A204.1 (cell line): ENCODE measurements around the gene ANO4.

Experiments used
- FAIRE-seq: peaks from 2 replicates; lab custom pipeline; 2012; peaks lifted over from hg19 to GRCh38; lab: Jason Lieb, UNC

ANO4 gene

DNA sequence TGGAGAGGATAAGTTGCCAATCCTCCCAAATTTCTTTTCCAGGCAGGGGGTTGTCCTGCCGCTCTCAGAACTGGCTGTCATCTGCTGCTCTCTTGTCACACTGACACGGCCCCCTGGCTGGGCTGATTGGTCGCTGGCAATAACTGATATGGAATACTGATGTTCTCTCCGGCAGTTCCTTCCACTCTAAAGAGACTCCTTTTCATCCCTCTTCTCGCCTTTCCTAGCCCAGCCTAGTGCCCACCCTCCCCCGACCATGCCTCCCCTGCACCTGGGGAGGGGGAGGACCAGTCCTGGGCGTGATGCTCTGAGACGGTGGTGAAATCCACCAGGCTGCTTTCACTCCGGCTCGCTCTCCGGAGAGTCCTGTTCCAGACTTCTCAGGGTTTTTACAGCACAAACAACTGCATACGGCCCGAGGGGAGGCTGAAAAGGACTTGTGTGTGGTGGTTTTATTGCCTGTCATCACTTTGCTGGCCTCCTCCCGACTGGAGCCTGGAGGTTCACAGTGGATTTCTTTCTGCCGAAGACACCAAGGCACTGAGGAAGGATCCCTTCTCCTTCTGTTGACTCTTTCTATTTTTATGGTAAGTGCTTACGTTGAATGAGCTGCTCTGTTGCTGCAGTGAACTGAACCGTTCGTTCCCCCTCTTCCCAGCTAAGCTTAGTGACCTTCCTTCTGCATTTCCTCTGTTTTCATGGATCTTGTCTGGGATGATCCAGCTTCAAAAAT is at the start of gene ANO4:
TSS of gene ANO4 (plus strand) at position 336 of the 733 bp plus-strand sequence. CDS start 107,010 bp downstream, outside the sequence.
- FAIRE-seq, result no peak

- no peak for FAIRE-seq
Measured at GRCh38 chr12:100745378-100746071, 49.1 kb upstream of the ANO4 start.

- no peak for FAIRE-seq
Measured at GRCh38 chr12:100752841-100753240, 41.7 kb upstream of the ANO4 start.

DNA sequence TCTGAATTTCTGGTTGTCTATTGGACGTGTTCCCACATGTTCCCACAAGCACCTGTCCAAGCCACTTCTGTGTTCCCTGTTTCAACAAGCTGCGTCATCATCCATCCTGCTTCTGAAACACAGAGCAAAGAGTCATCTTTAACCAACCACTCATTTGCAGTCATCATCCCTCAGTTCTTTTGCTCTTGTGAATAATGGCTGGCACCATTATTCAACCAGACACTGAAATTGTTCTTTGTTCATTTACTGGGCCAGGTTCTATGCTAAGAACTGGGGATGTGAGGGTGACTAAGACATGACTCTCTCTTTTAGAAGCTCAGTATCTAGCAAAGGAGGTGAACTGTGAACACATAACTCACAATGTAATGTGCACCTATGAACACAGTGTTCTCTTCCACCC is 40.7 kb upstream of the ANO4 start:
- FAIRE-seq, result no peak

DNA sequence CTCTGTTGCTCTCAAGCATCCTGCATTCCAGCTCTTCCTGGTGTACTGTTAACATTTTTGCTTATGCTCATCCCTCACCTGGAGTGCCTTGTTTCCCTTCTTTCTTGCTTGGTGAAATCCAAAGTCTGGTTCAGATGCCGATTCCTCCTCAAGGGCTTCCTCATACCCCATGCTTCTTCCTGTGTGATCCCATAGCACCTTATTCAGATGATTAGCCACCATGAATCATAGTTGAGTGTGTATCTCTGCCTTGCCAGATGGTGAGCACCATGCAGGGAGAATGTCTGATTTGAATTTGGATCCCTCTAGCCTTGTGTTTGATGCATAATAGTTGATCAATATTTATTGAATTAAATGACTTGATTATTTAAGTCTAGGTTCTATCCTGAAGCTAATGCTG is 39.4 kb upstream of the ANO4 start:
- no peak for FAIRE-seq

DNA sequence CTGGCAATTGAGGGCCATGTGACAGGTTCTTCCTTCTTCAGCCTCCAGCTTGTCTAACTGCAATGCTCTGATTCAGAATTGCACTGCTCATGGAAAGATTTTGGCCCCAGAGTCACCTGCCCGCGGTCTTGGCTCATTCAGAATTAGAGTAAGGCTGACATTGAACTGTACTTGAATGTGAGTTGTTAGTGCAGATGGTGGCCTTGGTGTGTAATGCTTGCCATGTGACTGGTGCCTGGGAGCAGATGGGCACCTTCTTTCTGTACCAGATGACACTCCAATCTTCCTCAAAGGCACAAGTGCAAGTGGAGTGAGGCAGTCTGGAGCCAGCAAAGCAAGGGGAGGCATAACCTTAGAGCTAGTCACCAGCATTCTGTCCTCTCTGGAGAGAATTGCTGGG is 36.5 kb upstream of the ANO4 start:
- FAIRE-seq, result no peak

- FAIRE-seq, result no peak
Measured at GRCh38 chr12:100767371-100767770, 27.2 kb upstream of the ANO4 start.

DNA sequence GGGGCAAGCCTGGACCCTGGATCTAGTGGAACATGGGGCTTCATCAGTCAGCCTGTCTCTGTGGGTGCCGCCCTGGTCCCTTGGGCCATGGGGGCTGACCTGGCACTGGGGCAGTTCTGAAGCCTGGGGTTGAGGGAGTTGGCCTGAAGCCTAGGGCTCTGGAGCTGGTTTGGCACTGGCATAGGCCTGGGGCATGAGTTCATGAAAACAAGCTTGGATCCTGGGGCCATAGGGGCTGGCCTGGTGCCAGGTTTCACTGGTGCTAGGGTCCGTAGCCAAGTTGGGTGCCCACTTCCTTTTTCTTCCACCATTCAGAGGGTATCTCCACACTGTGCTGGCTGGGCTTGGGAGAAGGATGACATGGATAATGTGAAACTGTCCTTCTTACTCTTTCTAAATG is 26.6 kb upstream of the ANO4 start:
- no peak for FAIRE-seq

GRCh38 chr12:100778967-100779590 is 15.5 kb upstream of the ANO4 start:
- FAIRE-seq, result no peak

DNA sequence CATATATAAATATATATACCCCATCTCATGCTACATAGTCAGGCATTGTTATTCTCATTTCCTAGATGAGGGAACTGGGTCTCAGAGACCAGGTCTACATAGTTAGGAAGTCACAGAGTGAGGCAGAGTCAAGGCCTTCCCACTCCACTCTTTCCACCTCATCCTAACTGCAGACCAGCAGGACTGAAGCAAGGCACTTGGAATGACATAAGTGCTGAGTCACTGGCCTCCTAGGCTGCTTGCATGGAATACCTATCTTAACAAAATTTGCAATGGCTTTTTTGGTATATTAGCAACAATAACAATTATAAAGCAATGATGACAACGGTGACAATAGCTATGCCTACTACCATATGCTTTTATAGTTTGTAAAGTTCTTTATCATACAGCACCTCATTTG is 5.4 kb upstream of the ANO4 start:
- FAIRE-seq, result no peak

GRCh38 chr12:100789975-100790374 is 4.6 kb upstream of the ANO4 start:
- FAIRE-seq, result no peak

DNA sequence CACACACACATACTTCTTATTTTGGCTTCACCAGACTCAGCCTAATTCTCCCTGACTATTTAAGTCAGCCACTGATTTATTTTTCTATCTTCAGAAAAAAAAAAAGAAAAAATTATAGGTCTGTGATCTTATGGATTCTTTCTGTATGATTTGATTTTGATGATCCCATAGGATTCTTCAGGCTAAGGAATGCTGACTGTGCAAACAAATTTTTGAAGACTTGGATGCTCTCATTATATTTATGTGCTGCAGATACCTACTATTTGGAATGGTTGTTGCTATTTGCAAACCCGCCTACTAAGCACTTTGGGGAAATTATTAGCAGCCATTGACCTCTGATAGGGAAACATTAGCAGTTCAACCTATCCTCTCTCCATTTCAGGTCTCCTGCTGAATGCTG is 4.0 kb upstream of the ANO4 start:
- FAIRE-seq, result no peak

GRCh38 chr12:100793182-100793581 is 1.4 kb upstream of the ANO4 start:
- FAIRE-seq, result no peak

DNA sequence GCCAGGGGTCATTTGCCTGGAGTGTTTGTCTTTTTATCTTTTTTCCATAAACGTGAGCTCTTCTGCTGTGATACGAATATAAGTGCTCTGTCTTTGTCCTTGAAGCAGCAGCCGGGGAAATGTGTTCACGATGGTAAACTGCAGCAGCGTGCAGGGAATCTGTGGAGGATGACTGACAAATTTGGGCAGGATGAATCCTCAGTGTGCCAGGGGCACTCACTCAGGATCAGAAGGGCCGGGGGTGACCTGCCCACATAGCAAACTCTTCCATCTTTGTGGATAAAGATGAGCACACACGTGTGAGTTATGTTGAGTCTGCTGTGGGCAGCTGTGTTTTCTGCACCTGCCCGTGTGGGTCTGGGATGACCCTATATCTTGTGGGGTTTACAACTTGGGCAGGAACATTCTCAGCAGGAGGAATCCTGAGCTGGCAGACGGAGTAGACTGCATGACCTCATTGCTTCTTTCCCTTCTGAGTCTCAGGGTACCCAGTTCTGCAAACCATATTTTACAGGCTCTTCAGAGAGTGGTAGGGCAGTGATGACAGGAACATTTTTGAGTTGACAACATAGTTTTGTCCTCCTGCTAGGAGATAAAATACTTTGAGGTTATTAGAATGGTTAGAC is 711 bp downstream of the ANO4 start:
- FAIRE-seq, result no peak

DNA sequence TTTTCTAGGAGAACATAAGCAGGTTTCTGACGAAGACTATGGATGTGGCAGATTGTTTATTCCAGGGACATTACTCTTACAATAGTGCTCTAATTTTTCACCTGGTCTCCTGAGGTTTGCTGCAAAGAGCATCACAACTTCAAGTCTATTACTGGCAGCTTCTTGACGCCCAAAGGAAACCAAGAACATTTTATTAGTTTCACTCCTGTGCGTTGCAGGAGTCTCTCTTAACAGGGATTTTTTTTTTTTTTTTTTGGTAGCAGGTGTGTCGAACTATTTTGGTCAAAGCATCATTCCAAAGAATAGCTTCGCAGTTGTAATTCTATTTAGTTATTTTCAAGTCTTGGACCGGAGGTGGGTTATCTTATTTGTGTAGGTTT is 1.2 kb downstream of the ANO4 start:
- no peak for FAIRE-seq

GRCh38 chr12:100796621-100797020 is 2.0 kb downstream of the ANO4 start:
- FAIRE-seq, result no peak

GRCh38 chr12:100797246-100797645 is 2.7 kb downstream of the ANO4 start:
- FAIRE-seq, result no peak

GRCh38 chr12:100797786-100798185 is 3.2 kb downstream of the ANO4 start:
- no peak for FAIRE-seq

GRCh38 chr12:100798286-100799160 is 3.9 kb downstream of the ANO4 start:
- no peak for FAIRE-seq

DNA sequence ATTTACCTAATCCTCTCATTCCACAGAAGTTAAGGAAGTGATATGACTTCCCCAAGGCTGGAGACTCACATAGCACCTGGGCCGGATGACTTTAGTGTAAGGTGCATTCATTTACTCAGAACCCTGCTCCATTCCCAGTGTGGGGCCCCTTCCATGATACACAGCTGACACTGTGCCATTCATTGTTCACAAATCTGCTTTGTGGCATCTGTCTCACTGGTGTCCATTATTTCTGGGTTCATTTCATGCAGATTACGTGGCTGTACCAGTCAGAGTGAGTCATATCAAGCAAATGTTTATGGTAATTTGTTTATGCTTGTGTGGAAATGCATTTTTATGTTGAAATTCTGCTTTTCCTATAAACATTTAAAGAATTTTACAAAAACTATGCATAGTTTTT is 5.2 kb downstream of the ANO4 start:
- no peak for FAIRE-seq

- FAIRE-seq, result no peak
Measured at GRCh38 chr12:100800723-100801122, 6.1 kb downstream of the ANO4 start.

GRCh38 chr12:100801320-100801719 is 6.7 kb downstream of the ANO4 start:
- FAIRE-seq, result no peak
